Activated T-helper 2 cell treated with anti-CD3 and anti-CD28 coated beads, Interferon-gamma antibody, Interleukin-2, Interleukin-4, amounts not matched to agents 10 μg/mL and 5 μg/mL and 100 μg/mL, durations not matched to agents 14 hours and 24 hours and 36 hours (primary cell): ENCODE results near the gene BAD. TPM values are rescaled to one million over a fixed set of nuclear protein-coding genes. Genes with fewer than 3 reads are reported as not detected.
A peak's percentile ranks its signal among the peaks of the same experiment; 100 is the strongest.
"Not testable (repeated sequence)": the region's sequence is repeated elsewhere in the genome, so short reads cannot be mapped to it uniquely, and the experiment has no call there.

Source experiments
- DNase-seq: peaks from one replicate; pipeline ENCODE4 v3.0.0; 2021; ENCODE audit warnings: low spot score
- H3K27ac Mint-ChIP-seq: one replicate; pipeline ENCODE4 v1.8.0; 2021; ENCODE audit warnings: mixed read lengths
- H3K27me3 Mint-ChIP-seq: one replicate; pipeline ENCODE4 v1.8.0; 2021; ENCODE audit warnings: low read depth, mixed read lengths
- H3K36me3 Mint-ChIP-seq: one replicate; pipeline ENCODE4 v1.8.0; 2021; ENCODE audit warnings: low read depth, mixed read lengths
- H3K4me1 Mint-ChIP-seq: one replicate; pipeline ENCODE4 v1.8.0; 2021; ENCODE audit warnings: low read depth, mixed read lengths
- H3K4me3 Mint-ChIP-seq: one replicate; pipeline ENCODE4 v1.8.0; 2021; ENCODE audit warnings: low read depth, mild to moderate bottlenecking, moderate library complexity, mixed read lengths
- H3K9me3 Mint-ChIP-seq: one replicate; pipeline ENCODE4 v1.8.0; 2021; ENCODE audit warnings: mixed read lengths
- intact Hi-C: fragments of 100-400 bp; cut with micrococcal nuclease; formaldehyde crosslinking; loops from one replicate; pipeline ENCODE4 v1.15.1; 2023
- total RNA-seq: library from RNA; stranded (reverse); gene quantifications from 2 replicates; pipeline ENCODE4 v1.2.3, GENCODE V29; 2022

BAD gene
- 33.2 and 34.7 TPM in 2 replicates for total RNA-seq

GRCh38 chr11:64284048-64284961 lies at the start of gene BAD:
BAD (minus strand) TSS chr11:64284665; CDS start chr11:64284368, 297 bp downstream.
- DNase-seq, result peak; percentile 88
- intact Hi-C loops, result loop anchor here (2.0 kb wide), 2 partner anchors 20 to 44 kb away; partner anchors contain the start of genes ESRRA and FKBP2
- no peaks in the 10 kb centered on the region for H3K27me3 Mint-ChIP-seq
- peaks cover 9% of the 10 kb centered on the region for H3K4me1 Mint-ChIP-seq
- no peaks in the 10 kb centered on the region for H3K9me3 Mint-ChIP-seq
- peaks cover 8% of the 10 kb centered on the region for H3K36me3 Mint-ChIP-seq
- H3K4me3 Mint-ChIP-seq, result peak within 1 kb of the TSS; percentile 85
- peak within 1 kb of the TSS; percentile 93 for H3K27ac Mint-ChIP-seq

- no peaks in the 10 kb centered on the region for H3K27me3 Mint-ChIP-seq
- H3K4me1 Mint-ChIP-seq, result peaks cover 22% of the 10 kb centered on the region
- no peak overlapping the region for H3K27ac Mint-ChIP-seq
- no peak overlapping the region for H3K4me3 Mint-ChIP-seq
- no peaks in the 10 kb centered on the region for H3K9me3 Mint-ChIP-seq
- intact Hi-C loops, result loop anchor here (2.0 kb wide), 1 partner anchor 15 kb away; the partner anchor contains the start of gene PRDX5
- peaks cover 16% of the 10 kb centered on the region for H3K36me3 Mint-ChIP-seq
- DNase-seq, result no peak
Observed at GRCh38 chr11:64333556-64333955, 49.1 kb upstream of the BAD start.

- Mint-ChIP-seq H3K4me1 (peaks cover 15% of the 10 kb centered on the region), H3K36me3 (peaks cover 5% of the 10 kb centered on the region), H3K27ac (peak overlapping the region; percentile 83), H3K27me3 (no peaks in the 10 kb centered on the region), H3K9me3 (no peaks in the 10 kb centered on the region), H3K4me3 (no peak overlapping the region)
- intact Hi-C loops, result loop anchor here (2.0 kb wide), 2 partner anchors 13 to 27 kb away; partner anchors contain the start of genes ESRRA and PRDX5
- DNase-seq, result peak; percentile 65
Observed at GRCh38 chr11:64331569-64332371, 47.3 kb upstream of the BAD start.

- intact Hi-C loops, result loop anchor here (2.0 kb wide), 1 partner anchor 26 kb away; the partner anchor contains the start of gene ESRRA
- no peak overlapping the region for H3K27ac Mint-ChIP-seq
- no peaks in the 10 kb centered on the region for H3K27me3 Mint-ChIP-seq
- DNase-seq, result no peak
- H3K4me3 Mint-ChIP-seq, result no peak overlapping the region
- peaks cover 5% of the 10 kb centered on the region for H3K36me3 Mint-ChIP-seq
- H3K4me1 Mint-ChIP-seq, result peaks cover 15% of the 10 kb centered on the region
- H3K9me3 Mint-ChIP-seq, result no peaks in the 10 kb centered on the region
Observed at GRCh38 chr11:64330888-64331287, 46.4 kb upstream of the BAD start.

GRCh38 chr11:64327993-64328392 lies 43.5 kb upstream of the BAD start:
- Mint-ChIP-seq H3K9me3 (no peaks in the 10 kb centered on the region), H3K27me3 (no peaks in the 10 kb centered on the region), H3K27ac (no peak overlapping the region), H3K4me3 (no peak overlapping the region), H3K36me3 (no peaks in the 10 kb centered on the region), H3K4me1 (peaks cover 7% of the 10 kb centered on the region)
- intact Hi-C loops, result no loop called here
- DNase-seq, result no peak

- Mint-ChIP-seq H3K4me1 (peaks cover 7% of the 10 kb centered on the region), H3K9me3 (no peaks in the 10 kb centered on the region), H3K27ac (no peak overlapping the region), H3K27me3 (no peaks in the 10 kb centered on the region), H3K4me3 (no peak overlapping the region), H3K36me3 (no peaks in the 10 kb centered on the region)
- no peak for DNase-seq
- intact Hi-C loops, result no loop called here
Observed at GRCh38 chr11:64327375-64327774, 42.9 kb upstream of the BAD start.

- Mint-ChIP-seq H3K27me3 (no peaks in the 10 kb centered on the region), H3K4me3 (no peak overlapping the region), H3K9me3 (no peaks in the 10 kb centered on the region), H3K27ac (no peak overlapping the region), H3K36me3 (peaks cover 23% of the 10 kb centered on the region), H3K4me1 (peaks cover 9% of the 10 kb centered on the region)
- no peak for DNase-seq
- intact Hi-C loops, result no loop called here
Observed at GRCh38 chr11:64324692-64325469, 40.4 kb upstream of the BAD start.

- H3K27me3 Mint-ChIP-seq, H3K4me3 Mint-ChIP-seq, DNase-seq, intact Hi-C loops, H3K27ac Mint-ChIP-seq, H3K9me3 Mint-ChIP-seq: not testable (repeated sequence)
- Mint-ChIP-seq H3K36me3 (peaks cover 23% of the 10 kb centered on the region), H3K4me1 (peaks cover 16% of the 10 kb centered on the region)
Observed at GRCh38 chr11:64323984-64324383, 39.5 kb upstream of the BAD start.

- H3K36me3 Mint-ChIP-seq, result peaks cover 23% of the 10 kb centered on the region
- H3K4me1 Mint-ChIP-seq, result peaks cover 18% of the 10 kb centered on the region
- H3K9me3 Mint-ChIP-seq, result no peaks in the 10 kb centered on the region
- no peak overlapping the region for H3K27ac Mint-ChIP-seq
- intact Hi-C loops, result no loop called here
- no peaks in the 10 kb centered on the region for H3K27me3 Mint-ChIP-seq
- no peak for DNase-seq
- no peak overlapping the region for H3K4me3 Mint-ChIP-seq
Observed at GRCh38 chr11:64323373-64323772, 38.9 kb upstream of the BAD start.

GRCh38 chr11:64322925-64323260 lies 38.4 kb upstream of the BAD start:
- Mint-ChIP-seq H3K27ac (no peak overlapping the region), H3K4me1 (peaks cover 18% of the 10 kb centered on the region), H3K36me3 (peaks cover 23% of the 10 kb centered on the region), H3K27me3 (no peaks in the 10 kb centered on the region), H3K4me3 (no peak overlapping the region), H3K9me3 (no peaks in the 10 kb centered on the region)
- intact Hi-C loops, result no loop called here
- DNase-seq, result no peak

- intact Hi-C loops, result no loop called here
- H3K4me3 Mint-ChIP-seq, result no peak overlapping the region
- no peak overlapping the region for H3K27ac Mint-ChIP-seq
Observed at GRCh38 chr11:64321533-64321932, 37.1 kb upstream of the BAD start.

GRCh38 chr11:64321026-64321425 lies 36.6 kb upstream of the BAD start:
- intact Hi-C loops, result no loop called here
- Mint-ChIP-seq H3K4me1 (peaks cover 27% of the 10 kb centered on the region), H3K27ac (peak overlapping the region; percentile 53), H3K27me3 (no peaks in the 10 kb centered on the region), H3K36me3 (peaks cover 35% of the 10 kb centered on the region), H3K4me3 (peak overlapping the region; percentile 40), H3K9me3 (no peaks in the 10 kb centered on the region)
- no peak for DNase-seq

More at GRCh38 chr11:64321533-64321932, 37.1 kb upstream of the BAD start:
- H3K36me3 Mint-ChIP-seq, result peaks cover 32% of the 10 kb centered on the region
- H3K27me3 Mint-ChIP-seq, result no peaks in the 10 kb centered on the region
- H3K9me3 Mint-ChIP-seq, result no peaks in the 10 kb centered on the region
- no peak for DNase-seq
- peaks cover 23% of the 10 kb centered on the region for H3K4me1 Mint-ChIP-seq
